OCI-M1 (cell line): ENCODE data around the gene PRLH.
A peak's percentile ranks its signal among the peaks of the same experiment; 100 is the strongest.
"Not testable (repeated sequence)": the region's sequence is repeated elsewhere in the genome, so short reads cannot be mapped to it uniquely, and the experiment has no call there.

Experiments used
- DNase-seq: peaks from one replicate; lab custom pipeline; 2025; lab: John Stamatoyannopoulos, UW

PRLH gene

GRCh38 chr2:237583385-237584295 is 17.3 kb downstream of the PRLH start:
- no peak for DNase-seq

DNA sequence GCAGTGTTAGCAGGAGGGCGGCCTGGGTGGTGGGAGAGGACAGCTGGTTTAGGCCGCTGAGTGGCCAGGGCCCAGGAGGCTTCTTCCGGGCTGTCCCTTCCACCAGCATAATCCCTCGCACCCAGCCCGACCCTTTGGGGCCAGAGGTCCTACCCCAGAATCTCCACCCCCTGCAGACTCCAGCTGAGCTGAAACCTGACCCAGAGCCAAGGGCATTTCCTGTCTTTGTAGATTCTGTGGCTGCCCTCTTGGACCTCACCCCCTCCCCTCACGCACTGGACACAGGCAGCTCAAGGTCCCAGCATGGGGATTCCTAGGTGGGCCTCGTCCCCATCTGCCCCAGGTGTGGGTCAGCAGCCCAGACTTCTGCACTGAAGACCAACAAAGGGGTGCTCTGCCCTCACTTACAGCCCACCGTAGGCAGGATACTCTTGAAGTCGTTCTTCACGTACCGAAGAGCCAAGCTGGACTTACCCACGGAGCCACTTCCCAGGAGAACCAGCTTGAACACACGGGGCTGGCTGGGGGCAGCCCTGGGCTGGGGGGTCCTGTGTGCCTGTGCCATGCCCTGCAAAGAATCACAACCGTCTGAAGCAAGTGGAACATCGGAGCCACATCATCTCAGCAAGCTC is 19.3 kb downstream of the PRLH start:
- no peak for DNase-seq

DNA sequence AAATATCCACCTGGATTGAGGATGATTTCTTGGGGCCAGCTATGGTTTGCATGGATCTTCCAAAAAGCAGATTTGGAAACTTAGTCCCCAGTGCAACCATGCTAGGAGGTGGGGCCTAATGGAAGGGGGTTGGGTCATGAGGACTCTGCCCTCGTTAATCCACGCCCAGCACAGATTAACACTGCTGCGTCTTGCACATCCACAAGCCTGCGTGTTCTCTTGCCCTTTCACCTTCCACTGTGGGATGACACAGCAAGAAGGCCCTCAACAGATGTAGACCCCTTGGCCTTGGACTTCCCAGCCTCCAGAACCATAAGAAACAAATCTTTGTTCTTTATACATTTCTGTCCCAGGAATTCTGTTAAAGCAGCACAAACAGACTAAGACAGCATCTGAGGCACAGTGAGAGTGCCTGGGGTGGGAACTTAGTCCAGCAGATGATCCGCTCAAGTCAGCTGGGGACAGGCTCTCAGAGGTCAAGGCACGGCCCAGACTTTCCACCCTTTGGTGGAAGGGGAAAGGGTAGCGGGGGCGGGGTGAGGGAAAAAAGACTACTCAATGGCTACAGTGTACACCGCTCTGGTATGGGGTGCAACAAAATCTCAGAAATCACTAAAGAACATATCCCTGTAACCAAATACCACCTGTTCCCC is 21.8 kb downstream of the PRLH start:
- DNase-seq: no peak

DNA sequence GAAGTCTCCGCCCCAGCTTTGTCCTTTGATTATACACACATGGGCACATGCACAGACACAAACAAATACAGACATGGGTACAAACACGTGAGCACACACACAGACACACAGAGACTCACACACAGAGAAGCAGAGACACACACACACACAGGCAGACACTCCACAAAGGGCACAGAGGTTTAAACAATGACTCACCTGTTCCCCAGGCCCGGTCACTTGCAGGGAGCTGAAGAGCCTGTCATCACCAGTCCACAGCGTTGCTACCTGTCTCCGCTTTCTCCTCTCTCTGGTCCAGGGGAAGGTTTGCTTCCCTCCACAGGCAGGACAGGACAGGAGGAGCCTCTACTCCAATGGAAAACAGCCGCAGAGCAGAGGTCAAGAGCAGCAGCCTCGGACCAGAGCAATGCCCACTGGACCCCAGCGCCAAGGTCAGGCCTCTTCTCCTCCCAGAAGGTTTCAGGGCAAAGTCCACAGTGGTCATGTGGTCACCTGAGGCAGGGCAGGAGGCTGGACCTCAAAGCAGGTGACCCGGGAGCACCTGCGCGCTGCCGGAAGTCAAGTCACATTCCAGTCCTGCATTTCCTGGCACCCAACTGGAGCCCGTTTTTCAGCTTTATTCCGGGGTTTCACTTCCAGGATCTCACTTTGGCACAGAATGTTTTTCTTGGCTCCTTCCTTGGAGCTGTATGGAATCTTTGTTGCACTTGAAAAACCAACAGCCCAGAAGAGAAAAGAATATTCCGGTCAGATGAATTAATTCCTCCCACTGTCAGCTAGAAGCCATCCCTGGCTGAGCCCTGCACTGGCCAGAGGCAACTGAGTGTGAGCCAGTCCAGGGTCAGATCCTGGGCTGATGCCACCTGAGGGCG is 24.1 kb downstream of the PRLH start, which contains the start of gene RAB17:
Gene RAB17 (minus strand): TSS at position 463 of the 869 bp plus-strand sequence. CDS start 4,580 bp downstream, outside the sequence.
- no peak for DNase-seq

GRCh38 chr2:237591141-237591881 is 24.9 kb downstream of the PRLH start:
- DNase-seq: peak; percentile 28

- DNase-seq: no peak
Observed at GRCh38 chr2:237592425-237592980, 26.1 kb downstream of the PRLH start.

DNA sequence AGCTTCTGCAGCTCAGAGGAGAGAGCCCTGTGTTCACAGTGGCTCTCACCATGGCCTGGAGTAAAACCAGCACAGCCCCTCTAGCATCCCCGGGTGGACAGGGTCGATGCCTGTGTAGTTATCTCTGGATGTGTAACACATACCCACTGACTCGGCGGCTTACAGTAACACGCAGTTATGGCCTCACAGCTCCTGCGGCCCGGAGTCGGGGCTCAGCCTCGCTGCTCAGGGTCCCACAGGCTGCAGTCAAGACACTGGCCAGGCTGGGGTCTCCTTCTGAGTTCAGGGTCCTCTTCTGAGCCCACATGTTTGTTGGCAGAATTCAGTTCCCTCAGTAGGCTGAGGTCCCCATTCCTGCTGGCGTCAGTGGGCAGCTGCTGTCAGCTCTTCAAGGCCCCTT is 26.7 kb downstream of the PRLH start:
- DNase-seq: no peak

DNA sequence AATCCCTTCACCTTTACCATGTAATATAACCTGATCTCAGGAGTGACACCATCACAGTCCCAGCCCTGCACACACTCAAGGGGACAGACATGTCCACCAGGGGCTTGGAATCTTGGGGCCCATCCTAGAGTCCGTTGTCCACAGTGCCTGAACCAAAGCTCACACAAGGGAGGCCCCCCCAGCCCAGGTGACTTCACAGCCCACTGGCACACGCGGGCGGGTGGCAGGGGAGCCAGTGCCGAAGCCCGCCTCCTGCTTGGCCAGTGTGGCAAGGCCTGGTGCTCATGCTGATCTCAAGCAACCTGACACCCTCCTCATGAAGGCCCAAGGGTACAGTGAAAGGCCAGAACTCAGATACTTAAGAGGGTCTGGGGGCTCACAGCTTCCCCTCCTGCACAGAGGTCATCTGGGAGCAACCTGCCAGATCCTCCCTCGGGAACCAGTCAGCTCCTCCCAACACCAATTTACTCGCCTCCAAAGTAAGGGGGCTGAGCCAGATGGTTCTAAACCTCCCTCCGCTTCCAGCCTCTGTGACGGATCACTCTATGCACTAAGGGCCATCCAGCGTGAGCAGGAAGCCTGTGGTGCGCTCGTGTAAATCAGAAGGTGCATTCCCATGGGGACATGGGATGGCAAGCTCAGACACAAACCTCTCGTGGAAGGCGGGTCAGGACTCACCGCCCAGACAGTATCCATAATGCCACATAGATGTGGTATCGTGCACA is 27.4 kb downstream of the PRLH start:
- no peak for DNase-seq

DNA sequence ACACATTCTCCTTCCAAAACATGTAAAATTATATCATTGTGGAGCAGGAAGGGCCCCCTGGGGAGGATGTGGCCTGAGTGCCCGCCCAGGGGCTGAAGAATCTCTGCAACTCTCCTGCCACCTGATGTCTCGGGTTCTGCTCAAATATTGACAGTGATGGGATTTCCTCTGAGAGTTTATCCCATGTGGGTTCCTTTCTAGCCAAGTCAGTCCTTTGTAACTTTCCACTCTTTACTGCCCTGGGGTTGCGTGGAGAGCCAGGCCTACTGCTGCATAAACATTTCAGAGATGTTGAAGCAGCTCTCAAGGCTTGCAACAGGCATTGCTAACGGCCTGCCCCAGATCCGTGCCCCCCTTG is 28.1 kb downstream of the PRLH start:
- no peak for DNase-seq

DNA sequence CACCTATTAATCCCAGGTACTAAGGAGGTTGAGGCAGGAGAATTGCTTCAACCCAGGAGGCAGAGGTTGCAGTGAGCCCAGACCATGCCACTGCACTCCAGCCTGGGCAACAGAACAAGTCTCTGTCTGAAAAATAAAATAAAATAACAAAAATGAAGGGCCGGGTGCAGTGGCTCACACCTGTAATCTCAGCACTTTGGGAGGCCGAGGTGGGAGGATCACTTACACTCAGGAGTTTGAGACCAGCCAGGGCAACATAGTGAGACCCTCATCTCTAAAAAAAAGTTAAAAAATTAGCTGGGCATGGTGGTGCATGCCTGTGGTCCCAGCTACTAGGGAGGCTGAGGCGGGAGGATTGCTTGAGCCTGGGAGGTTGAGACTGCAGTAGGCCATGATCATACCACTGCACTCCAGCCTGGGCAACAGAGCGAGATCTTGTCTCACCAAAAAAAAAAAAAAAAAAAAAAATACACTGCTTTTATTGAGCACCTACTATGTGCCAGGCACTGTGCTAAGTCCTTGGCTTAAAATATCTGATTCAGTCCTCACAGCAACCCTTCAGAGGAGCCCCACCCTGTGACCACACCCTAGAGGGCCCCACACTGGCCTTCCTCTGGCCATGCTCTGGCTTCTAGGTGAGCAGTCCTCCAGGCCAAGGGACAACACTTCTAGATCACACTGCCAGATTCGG is 29.6 kb downstream of the PRLH start:
- DNase-seq: not testable (repeated sequence)

GRCh38 chr2:237596520-237597195 is 30.3 kb downstream of the PRLH start:
- no peak for DNase-seq

DNA sequence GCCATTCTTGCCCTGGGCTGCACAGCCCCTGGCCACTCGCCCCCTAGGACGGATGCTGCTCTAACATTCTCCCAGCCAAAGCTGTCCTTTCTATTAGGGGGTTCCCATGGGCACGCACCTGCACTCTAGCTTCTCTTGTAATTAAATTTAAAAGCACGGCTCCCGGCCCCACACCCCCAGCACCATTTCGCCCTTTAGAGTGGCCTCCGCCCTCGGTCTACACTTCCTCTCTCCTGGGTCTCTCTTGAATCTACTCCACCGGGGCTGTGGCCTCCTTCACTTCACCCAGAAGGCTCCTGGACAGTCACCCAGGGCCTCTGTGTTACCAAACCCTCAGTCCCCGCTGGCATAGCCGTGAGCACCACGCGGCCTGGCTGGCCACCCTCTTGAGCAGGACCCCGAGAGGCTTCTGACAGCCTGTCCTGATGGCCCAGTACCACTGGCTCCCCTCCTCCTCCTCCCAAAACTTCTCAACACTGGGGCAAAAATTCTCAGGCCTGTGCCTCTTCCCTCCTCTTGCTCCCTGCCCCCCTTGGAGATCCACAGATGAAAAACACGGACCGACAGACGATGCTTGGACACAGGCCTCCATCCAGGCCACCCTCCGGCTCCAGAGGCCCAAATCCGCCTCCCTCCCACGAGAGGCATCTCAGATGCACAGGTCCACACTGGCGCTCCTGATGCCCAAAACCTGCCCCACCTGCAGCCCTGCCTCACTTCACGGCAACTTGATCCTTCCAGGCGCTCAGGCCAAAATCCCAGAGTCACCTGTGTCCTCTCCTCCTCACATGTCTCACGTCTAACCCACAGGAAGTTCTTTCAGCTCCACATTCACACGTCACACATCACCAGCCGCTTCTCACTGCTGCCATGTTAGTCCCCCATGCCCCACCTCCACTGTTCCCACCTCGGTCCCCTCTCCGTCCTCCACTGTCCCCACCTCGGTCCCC is 31.1 kb downstream of the PRLH start:
- no peak for DNase-seq

DNA sequence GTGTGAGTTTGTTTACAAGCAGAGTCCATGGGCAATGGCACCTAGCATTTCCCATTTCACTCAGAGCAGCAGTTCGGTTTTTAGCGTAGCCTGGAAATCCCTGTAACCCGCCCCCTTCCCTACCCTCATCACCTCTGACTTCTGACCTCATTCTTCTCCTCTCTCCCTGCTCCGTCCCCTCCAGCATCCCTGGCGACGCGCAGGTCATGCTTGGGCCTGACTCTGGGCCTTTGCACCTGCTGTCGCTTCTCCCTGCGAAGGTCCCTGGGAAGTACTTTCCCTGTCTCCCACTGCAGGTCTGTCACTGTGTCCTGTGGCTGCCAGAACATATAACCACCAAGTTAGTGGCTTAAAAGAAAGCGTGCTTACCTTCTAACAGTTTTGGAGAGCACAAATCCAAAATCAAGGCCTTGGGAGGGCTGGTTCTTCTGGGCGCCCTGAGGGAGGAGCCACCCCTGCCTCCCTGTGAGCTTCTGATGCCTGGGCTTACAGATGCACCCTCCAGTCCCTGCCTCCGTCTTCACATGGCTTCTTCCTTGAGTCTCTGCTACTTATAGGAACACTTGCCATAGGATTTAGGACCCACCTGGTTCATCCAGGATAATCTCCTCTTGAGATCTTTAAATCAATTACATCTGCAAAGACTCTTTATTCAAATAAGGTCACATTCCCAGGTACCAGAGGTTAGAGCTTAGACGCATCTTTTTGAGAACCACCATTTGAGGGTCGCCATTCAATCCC is 32.3 kb downstream of the PRLH start:
- DNase-seq: no peak

DNA sequence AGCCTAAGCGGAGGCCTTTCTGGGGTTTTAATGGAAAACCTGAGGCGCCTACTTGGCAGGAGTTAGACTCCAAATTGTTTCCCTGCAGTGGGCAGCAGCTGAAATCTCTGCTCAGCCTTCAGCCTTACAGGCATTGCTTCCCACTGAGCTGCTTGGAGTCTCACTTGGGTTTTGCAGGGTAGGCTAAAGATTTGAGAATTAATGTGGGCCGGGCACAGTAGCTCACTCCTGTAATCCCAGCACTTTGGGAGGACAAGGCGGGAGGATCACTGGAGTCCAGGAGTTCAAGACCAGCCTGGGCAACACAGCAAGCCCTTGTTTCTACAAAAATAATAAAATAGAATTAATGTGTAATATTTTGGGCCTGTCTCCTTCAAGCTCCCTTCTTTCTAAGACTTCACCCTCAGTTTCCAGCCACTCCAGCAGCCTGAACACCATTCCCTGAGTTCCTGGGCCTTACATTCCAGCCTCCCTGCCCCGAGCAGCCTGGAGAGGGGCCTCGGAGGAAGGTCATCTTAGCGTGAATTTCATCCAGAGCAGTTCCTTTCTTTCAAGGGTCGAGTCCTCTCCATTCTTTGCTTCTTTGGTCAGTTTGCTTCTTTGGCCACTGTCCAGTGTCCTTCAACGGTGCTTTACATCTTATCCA is 33.2 kb downstream of the PRLH start:
- DNase-seq: no peak

DNA sequence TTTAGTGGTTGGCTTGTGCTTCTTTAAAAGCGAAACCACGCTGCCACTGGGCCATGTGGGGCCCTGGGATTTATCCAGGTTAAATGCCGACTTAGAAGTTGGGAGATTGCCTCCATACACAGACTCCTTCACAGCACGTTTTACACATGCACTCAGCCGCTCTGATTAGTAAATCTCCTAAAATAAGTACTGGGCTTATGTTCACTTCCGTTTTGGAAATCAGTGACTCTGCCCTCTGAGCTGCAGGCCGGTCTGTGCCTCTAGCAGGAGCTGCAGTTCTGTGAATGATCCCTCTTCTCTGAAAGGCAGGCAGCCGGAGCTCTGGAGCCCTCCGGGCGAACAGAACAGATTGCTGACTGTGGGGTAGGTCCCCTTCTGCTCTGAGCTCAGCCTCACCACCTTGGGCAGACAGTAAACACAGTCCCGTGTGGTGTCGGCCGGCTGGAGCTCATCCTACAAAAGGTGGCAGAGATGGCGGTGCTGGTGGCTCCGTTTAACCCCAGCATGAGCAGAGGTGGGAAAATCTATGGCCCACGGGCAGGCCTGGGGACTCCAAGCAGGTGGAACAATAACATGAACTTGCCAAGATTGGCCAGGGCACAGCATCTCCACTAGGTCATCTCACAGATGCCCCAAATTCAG is 34.0 kb downstream of the PRLH start:
- DNase-seq: no peak
